NK-92 (cell line): ENCODE data around the gene LRRC74B.
"Not testable (repeated sequence)": the region's sequence is repeated elsewhere in the genome, so short reads cannot be mapped to it uniquely, and the experiment has no call there.

Source experiments
- DNase-seq: peaks from one replicate; lab custom pipeline; 2025; ENCODE audit not compliant: unreplicated experiment; lab: John Stamatoyannopoulos, UW

The LRRC74B gene

DNA sequence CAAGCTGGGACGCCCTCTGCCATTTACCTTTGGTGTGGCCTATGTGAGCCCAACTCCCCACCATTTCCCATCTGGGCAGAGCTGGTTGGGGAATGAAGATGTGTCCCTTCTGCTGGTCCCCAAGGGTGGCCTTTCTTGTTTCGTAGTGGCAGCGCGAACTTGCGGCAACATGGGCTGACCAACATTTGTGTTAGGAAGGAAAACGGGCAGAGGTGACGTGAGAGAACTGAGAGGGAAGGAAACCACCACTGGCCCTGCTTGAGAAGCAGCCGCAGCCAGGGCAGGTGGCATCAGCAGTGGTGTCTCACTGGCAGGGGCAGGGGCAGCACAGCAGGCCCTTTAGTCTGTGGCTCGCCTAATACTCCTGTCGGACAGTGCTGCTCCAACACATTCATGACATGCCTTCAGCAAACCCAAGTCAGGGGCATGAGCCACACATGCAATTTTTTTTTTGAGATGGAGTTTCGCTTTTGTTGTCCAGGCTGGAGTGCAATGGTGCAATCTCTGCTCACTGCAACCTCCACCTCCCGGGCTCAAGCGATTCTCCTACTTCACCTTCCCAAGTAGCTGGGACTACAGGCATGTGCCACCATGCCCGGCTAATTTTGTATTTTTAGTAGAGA is 29.9 kb downstream of the LRRC74B start:
- DNase-seq, result no peak

DNA sequence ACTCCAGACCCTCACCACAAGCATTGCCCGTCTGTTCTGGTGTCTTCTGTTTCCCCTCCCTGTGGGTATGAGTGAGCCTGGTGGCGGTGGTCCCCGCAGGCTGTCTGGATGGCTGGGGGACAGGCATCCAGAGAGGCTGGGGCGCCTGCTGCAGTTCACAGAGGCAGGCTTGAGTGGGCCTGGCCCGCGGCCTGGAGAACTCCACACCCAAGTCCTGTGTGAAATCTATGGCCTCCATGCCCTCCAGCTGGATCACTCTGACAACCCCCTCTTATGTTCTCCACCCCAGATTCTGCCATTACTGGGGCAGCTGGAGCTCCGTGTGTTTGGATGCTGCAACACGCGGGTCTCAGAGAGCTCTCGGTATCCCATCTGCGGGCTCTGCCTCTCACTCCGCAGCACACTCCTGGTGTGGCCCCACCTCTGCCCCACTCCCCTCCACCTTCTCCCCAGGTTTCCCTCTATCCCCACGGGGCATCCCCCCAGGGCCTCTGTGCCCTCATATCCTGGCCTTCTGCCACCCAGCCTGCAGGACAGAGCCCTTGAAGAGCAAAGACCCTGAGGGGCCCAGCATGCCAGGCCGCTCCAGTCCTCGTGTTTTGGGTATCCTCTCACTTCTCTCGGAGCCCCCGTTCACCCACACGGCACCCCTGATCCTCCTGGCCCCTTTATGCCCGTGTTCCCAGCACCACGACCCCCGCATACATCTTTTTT is 31.3 kb downstream of the LRRC74B start:
- DNase-seq, result no peak

GRCh38 chr22:21077884-21078508 is 32.2 kb downstream of the LRRC74B start:
- no peak for DNase-seq

- no peak for DNase-seq
Observed at GRCh38 chr22:21078916-21079315, 33.2 kb downstream of the LRRC74B start.

DNA sequence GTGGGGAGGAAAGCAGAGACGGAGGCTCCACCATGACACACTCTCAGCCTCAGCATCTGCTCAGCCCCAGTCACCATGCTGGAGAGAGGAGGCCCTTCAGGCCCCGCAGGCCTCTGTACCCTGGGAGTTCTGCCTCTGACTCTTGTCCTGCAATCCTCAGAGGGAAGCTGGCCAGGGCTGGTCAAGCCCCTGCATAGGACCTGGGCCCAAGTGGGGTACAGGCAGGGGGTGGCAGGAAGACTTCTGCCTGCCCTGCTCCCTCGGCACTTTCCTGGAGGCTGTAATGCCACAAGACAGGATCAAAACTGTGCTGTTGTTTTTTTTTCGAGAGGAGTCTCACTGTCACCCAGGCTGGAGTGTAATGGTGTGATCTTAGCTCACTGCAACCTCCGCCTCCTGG is 33.7 kb downstream of the LRRC74B start:
- no peak for DNase-seq

GRCh38 chr22:21080435-21081137 is 34.8 kb downstream of the LRRC74B start:
- DNase-seq, result no peak

GRCh38 chr22:21082248-21082647 is 36.5 kb downstream of the LRRC74B start:
- no peak for DNase-seq

DNA sequence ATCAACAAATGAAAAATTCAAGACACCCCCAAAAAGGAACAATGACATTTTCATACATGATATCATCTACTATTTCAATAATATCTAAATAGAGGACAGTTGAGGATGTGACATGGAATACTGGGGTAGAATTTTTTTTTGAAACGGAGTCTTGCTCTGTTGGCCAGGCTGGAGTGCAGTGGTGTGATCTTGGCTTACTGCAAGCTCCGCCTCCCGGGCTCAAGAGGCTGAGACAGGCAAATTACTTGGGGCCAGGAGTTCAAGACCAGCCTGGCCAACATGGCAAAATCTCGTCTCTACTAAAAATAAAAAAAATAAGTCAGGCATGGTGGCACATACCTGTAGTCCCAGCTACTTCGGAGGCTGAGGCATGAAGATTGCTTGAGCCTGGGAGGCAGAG is 41.4 kb downstream of the LRRC74B start:
- no peak for DNase-seq

- not testable (repeated sequence) for DNase-seq
Observed at GRCh38 chr22:21087926-21088325, 42.2 kb downstream of the LRRC74B start.

- not testable (repeated sequence) for DNase-seq
Observed at GRCh38 chr22:21091220-21091619, 45.5 kb downstream of the LRRC74B start.

DNA sequence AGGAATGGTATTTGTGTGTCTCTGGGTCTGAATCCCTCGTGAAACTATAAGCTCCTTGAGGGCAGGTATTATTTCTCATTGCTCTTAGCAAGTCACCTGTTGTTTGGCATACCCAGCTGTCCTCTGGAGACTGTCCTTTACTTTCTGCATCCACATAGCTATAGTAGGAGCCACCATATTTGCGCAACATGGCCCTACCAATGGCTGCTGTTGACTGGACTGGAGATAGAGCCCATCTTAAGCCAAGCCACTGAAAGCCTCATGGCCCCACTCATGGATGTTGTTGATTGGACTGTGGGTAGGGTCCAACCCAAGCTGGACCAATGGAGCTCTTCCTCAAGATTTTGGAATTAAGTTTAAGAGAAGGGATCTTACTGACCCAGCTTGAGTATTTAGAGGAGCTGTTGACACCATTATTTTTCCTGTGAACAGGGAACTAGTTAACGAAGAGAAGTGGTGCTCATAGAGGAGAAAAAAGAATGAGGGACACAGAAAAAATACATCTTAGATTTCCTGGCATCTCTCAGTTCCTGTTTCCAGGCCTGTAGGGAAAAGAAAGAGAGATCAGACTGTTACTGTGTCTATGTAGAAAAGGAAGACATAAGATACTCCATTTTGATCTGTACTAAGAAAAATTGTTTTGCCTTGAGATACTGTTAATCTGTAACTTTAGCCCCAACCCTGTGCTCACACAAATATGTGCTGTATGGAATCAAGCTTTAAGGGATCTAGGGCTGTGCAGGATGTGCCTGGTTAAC is 47.2 kb downstream of the LRRC74B start:
- no peak for DNase-seq

DNA sequence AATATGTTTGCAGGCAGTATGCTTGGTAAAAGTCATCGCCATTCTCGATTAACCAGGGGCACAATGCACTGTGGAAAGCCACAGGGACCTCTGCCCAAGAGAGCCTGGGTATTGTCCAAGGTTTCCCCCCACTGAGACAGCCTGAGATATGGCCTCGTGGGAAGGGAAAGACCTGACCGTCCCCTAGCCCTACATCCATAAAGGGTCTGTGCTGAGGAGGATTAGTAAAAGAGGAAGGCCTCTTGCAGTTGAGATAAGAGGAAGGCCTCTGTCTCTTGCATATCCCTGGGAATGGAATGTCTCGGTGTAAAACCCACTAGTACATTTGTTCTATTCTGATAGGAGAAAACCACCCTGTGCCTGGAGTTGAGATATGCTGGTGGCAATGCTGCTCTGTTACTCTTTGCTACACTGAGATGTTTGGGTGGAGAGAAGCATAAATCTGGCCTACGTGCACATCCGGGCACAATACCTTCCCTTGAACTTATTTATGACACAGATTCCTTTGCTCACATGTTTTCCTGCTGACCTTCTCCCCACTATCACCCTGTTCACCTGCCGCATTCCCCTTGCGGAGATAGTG is 47.9 kb downstream of the LRRC74B start:
- DNase-seq, result not testable (repeated sequence)

- DNase-seq, result no peak
Observed at GRCh38 chr22:21094911-21095772, 49.4 kb downstream of the LRRC74B start.

- no peak for DNase-seq
Observed at GRCh38 chr22:21095773-21096107, 50.0 kb downstream of the LRRC74B start.

DNA sequence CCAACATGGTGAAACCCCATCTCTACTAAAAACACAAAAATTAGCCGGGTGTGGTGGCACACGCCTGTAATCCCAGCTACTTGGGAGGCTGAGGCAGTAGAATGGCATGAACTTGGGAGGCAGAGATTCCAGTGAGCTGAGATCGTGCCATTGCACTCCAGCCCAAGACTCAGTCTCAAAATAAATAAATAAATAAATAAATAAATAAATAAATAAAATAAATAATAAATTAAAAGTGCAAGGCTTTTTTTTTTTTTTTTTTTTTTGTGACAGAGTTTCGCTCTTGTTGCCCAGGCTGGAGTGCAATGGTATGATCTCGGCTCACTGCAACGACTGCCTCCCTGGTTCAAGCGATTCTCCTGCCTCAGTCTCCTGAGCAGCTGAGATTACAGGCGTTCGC is 51.1 kb downstream of the LRRC74B start:
- DNase-seq, result not testable (repeated sequence)

- no peak for DNase-seq
Observed at GRCh38 chr22:21098099-21098671, 52.4 kb downstream of the LRRC74B start.

DNA sequence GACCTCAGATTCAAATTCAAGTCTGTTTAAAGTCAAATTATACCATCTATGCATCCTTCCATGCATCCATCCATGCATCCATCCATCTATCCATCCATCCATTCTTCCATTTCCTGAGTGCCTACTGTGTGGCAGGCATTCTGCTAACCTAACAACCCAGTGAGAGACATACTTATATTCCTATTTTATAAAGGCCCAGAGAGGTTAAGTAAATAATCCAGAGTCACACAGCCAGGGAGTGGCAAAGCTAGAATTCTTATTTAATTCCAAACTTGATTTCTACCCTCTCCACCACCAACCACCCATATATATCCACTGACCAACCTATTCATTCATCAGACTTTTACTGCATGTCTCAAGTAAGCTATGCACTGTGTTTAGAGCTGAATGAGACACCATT is 53.8 kb downstream of the LRRC74B start:
- DNase-seq, result no peak

DNA sequence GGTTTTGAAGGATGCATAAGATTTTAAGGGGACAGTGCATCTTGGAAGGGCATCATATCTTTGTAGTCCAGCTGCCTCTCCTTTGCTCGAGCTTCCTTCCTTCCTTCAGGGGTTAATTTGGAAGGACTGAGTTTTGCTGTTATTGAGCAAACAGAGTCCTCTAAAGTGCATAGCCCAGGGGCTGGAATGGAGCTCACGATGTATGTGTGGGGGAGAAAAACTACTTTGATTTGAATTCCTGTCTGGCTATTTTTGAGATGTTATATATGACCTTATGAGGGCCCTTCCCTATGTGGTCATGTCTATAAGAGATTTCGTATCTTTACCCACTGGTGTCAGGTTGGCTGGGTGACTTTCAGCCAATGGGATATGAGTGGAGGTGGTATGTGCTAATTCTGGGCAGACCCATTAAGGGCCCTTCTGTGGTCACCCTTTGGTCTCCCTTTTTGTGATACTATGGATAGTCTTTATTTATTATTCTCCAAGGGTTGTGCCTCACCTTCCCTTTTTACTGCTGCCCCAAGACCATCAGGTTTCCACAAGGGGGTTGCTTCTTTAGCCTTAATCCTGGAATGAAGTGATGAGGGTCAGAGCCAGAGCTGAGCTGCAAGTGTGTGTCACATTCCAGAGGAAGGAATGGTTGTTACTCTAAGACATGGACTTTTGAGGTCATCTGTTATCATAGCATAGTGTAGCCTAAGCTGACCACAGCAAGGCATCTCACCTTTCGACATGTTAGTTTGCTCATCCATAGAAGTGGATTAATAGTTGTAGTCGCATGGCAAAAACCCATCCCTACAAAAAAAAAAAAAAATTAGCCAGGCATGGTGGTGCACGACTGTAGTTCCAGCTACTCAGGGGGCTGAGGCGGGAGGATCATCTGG is 54.6 kb downstream of the LRRC74B start:
- DNase-seq, result no peak
